Neural crest cell (in vitro differentiated cells): Measurements from ENCODE around the gene FLRT2. TPM values are rescaled to one million over a fixed set of nuclear protein-coding genes. Genes with fewer than 3 reads are reported as not detected.

Experiments used
- DNase-seq: peaks from one replicate; pipeline ENCODE4 v3.0.0; 2021; ENCODE audit warnings: low read depth, mixed read lengths, low spot score
- H3K27ac Mint-ChIP-seq: one replicate; pipeline ENCODE4 v1.8.0; 2021; ENCODE audit warnings: mild to moderate bottlenecking, mixed read lengths; ENCODE audit not compliant: unreplicated experiment
- H3K27me3 Mint-ChIP-seq: 2 replicates; pipeline ENCODE4 v1.8.0; 2021; ENCODE audit warnings: low read depth, mild to moderate bottlenecking, mixed read lengths
- H3K36me3 Mint-ChIP-seq: 2 replicates; pipeline ENCODE4 v1.8.0; 2021; ENCODE audit warnings: low read depth, mild to moderate bottlenecking, mixed read lengths
- H3K4me1 Mint-ChIP-seq: 2 replicates; pipeline ENCODE4 v1.8.0; 2021; ENCODE audit warnings: mixed read lengths
- H3K4me3 Mint-ChIP-seq: one replicate; pipeline ENCODE4 v1.8.0; 2021; ENCODE audit warnings: mild to moderate bottlenecking, mixed read lengths
- H3K9me3 Mint-ChIP-seq: 2 replicates; pipeline ENCODE4 v1.8.0; 2021; ENCODE audit warnings: mixed read lengths
- CTCF ChIP-seq: fragments of 200-600 bp; sonication (generic); conservative IDR thresholded peaks from 2 replicates; pipeline ENCODE4 v1.5.0; 2021; ENCODE audit warnings: antibody characterized with exemption, mild to moderate bottlenecking
- long read RNA-seq: library from polyadenylated mRNA; unstranded; transcript quantifications from one replicate; pipeline ENCODE4 v2.0.0, GENCODE V29; 2020
- total RNA-seq: library from RNA; stranded (reverse); gene quantifications from 2 replicates; pipeline ENCODE4 v1.2.1, GENCODE V29; 2021

The FLRT2 gene
- total RNA-seq: 13.5 and 14.9 TPM in 2 replicates
- long read RNA-seq, partial matches to known transcripts: 0 of 3 reads
- long read RNA-seq, other reads (novel, unspliced or antisense): 3 of 3 reads

DNA sequence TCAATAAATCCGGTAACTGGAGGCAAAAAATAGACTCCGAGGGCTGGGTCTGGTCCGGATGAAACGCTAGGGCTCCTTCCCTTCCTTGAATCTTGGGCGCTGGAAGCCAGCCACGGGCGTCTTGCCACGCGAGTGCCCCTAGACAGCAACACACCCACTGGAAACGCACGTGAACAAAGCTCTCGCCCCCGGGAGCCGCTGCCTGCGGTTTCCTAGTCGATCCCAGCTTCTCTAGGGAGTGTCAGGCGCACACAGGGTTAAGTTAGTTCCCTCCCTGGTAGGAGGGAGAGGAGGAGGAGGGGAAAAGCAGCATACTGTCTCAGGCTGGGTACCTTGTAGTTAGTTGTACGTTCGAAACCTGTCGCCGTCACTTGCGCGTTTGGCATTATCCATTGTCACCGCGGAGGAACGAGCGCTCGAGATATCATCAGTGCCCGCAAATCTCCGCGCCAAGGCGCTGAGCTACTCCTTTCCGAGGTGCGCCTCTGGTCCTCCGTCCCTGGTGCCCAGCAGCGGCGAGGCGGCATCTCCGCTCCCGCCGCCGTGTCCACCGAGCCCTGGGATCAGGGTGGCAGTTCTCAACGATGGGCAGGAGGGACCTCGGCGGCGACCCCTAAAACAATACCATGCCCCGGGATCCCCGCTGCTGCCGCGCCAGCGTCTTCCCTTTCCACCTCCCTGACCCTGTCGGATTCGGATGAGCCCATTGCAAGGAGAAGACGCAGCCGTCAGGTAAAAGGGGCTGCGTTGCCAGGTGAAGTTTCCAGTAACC lies at the start of gene FLRT2:
Gene FLRT2, plus strand, starts transcription at position 342 of the 772 bp plus-strand sequence. CDS start 91,371 bp downstream, outside the sequence.
- Mint-ChIP-seq H3K9me3 (no peaks in the 10 kb centered on the region), H3K4me1 (peaks cover 66% of the 10 kb centered on the region), H3K36me3 (no peaks in the 10 kb centered on the region), H3K27me3 (peaks cover 70% of the 10 kb centered on the region), H3K4me3 (peak within 1 kb of the TSS; percentile 94), H3K27ac (peak within 1 kb of the TSS; percentile 75)
- DNase-seq: peak; percentile 25
- no peak for TF ChIP-seq CTCF

DNA sequence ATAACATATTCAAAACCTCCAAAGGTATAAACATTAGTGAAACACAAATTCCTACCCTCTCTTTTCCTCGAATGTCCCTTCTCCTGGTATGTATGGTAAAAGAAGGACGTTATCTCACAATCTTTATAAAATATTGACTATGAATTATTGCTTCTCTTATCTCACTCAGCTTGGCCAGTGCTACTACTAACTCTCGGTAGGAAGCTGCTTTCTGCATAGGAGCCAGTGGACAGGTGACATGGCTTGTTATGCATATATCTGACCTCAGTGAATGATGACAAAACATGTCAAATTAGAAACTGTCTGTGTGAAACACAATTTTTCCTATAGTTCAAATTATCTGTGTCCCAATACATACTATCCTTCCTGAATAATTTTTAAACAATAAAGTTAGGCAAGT lies 48.5 kb upstream of the FLRT2 start:
- Mint-ChIP-seq H3K4me3 (no peak overlapping the region), H3K36me3 (no peaks in the 10 kb centered on the region), H3K27ac (no peak overlapping the region), H3K4me1 (no peaks in the 10 kb centered on the region), H3K27me3 (no peaks in the 10 kb centered on the region), H3K9me3 (peaks cover 6% of the 10 kb centered on the region)
- TF ChIP-seq CTCF: no peak
- DNase-seq: no peak

DNA sequence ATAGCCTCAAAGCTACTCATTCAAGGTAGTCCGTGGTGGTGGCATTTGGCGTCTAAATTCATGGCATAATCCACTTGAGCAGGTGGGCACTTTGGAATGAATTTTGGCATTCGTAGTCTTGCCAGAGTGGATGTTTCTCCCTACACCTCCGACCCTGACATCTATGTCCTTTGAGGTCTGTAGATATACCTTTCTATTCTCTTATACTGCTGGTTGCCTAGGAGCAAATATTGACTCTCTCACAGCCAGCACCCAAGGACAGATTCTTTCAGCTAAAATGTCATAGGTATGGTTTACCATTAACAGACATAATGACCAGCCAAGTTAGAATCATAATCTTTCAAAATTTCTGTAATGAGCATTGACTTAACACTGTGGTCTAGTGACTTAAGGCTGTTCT lies 47.4 kb upstream of the FLRT2 start:
- no peaks in the 10 kb centered on the region for H3K27me3 Mint-ChIP-seq
- DNase-seq: no peak
- TF ChIP-seq CTCF: no peak
- H3K4me3 Mint-ChIP-seq: no peak overlapping the region
- no peaks in the 10 kb centered on the region for H3K4me1 Mint-ChIP-seq
- H3K9me3 Mint-ChIP-seq: peaks cover 6% of the 10 kb centered on the region
- no peak overlapping the region for H3K27ac Mint-ChIP-seq
- no peaks in the 10 kb centered on the region for H3K36me3 Mint-ChIP-seq

GRCh38 chr14:85483037-85483436 lies 46.9 kb upstream of the FLRT2 start:
- Mint-ChIP-seq H3K27ac (no peak overlapping the region), H3K36me3 (no peaks in the 10 kb centered on the region), H3K4me3 (no peak overlapping the region), H3K4me1 (no peaks in the 10 kb centered on the region), H3K9me3 (peaks cover 6% of the 10 kb centered on the region), H3K27me3 (no peaks in the 10 kb centered on the region)
- no peak for DNase-seq
- no peak for TF ChIP-seq CTCF

GRCh38 chr14:85483652-85484051 lies 46.3 kb upstream of the FLRT2 start:
- Mint-ChIP-seq H3K36me3 (no peaks in the 10 kb centered on the region), H3K4me3 (no peak overlapping the region), H3K9me3 (peaks cover 6% of the 10 kb centered on the region), H3K27ac (no peak overlapping the region), H3K27me3 (no peaks in the 10 kb centered on the region), H3K4me1 (no peaks in the 10 kb centered on the region)
- TF ChIP-seq CTCF: no peak
- no peak for DNase-seq
